IMR-90 (cell line): Measurements from ENCODE around the gene SLC38A1. TPM values are rescaled to one million over a fixed set of nuclear protein-coding genes. Genes with fewer than 3 reads are reported as not detected.

Source experiments
- ATAC-seq: fragments of 200-7000 bp; cut with Tn5 transposase; 2 replicates; pipeline ENCODE4 v1.9.1; 2020; ENCODE audit warnings: low read depth, mild to moderate bottlenecking, moderate library complexity
- BruUV-seq: library from RNA; stranded (reverse); fragments of 400-500 nt; replicated peaks from 2 replicates; lab custom pipeline; 2021; lab: Mats Ljungman, UMichigan
- CTCF ChIA-PET: fragments of 300-600 bp; formaldehyde crosslinking; extraction: SDS; loops from one replicate; lab custom pipeline; 2021; ENCODE audit warnings: antibody characterized with exemption; lab: Yijun Ruan, JAX
- POLR2A ChIA-PET: fragments of 300-600 bp; sonication (Branson Sonifier 250); formaldehyde crosslinking; loops from one replicate; lab custom pipeline; 2022; ENCODE audit warnings: antibody characterized with exemption; ENCODE audit not compliant: unreplicated experiment; lab: Charles Lee
- DNase-seq: peaks from one replicate; pipeline ENCODE4 v3.0.0; 2013
- H2AFZ ChIP-seq: replicated peaks from 2 replicates; pipeline ENCODE3; 2013; ENCODE audit warnings: low read length, mild to moderate bottlenecking; ENCODE audit not compliant: poor library complexity
- H2AK5ac ChIP-seq: 2 replicates; pipeline ENCODE4 v1.6.1; 2013; ENCODE audit warnings: low read depth, low read length, inconsistent platforms
- H2AK9ac ChIP-seq: replicated peaks from 2 replicates; pipeline ENCODE3; 2013; ENCODE audit warnings: mild to moderate bottlenecking, low read depth, low read length, moderate library complexity; ENCODE audit not compliant: poor library complexity
- H2BK120ac ChIP-seq: 2 replicates; pipeline ENCODE4 v1.6.1; 2013; ENCODE audit warnings: low read depth, low read length, inconsistent platforms
- H2BK15ac ChIP-seq: 3 replicates; pipeline ENCODE4 v1.6.1; 2013; ENCODE audit warnings: low read depth, low read length, inconsistent platforms
- H2BK20ac ChIP-seq: 2 replicates; pipeline ENCODE4 v1.6.1; 2013; ENCODE audit warnings: low read depth, mild to moderate bottlenecking, inconsistent platforms, low read length, moderate library complexity
- H2BK5ac ChIP-seq: 2 replicates; pipeline ENCODE4 v1.6.1; 2013; ENCODE audit warnings: mild to moderate bottlenecking, low read depth, low read length, inconsistent platforms; ENCODE audit not compliant: poor library complexity, severe bottlenecking
- H3K14ac ChIP-seq: replicated peaks from 2 replicates; pipeline ENCODE4 v1.6.1; 2013; ENCODE audit warnings: low read depth, low read length, inconsistent platforms
- H3K18ac ChIP-seq: 2 replicates; pipeline ENCODE4 v1.6.1; 2013; ENCODE audit warnings: low read depth, low read length, control low read depth
- H3K23ac ChIP-seq: 2 replicates; pipeline ENCODE4 v1.6.1; 2013; ENCODE audit warnings: low read depth, low read length, inconsistent platforms
- H3K27ac ChIP-seq: 2 replicates; pipeline ENCODE4 v1.5.1; 2013; ENCODE audit warnings: mild to moderate bottlenecking, control low read depth, low read length; ENCODE audit not compliant: insufficient read depth
- H3K27me3 ChIP-seq: 2 replicates; pipeline ENCODE4 v1.6.1; 2013; ENCODE audit warnings: low read length; ENCODE audit not compliant: control insufficient read depth, insufficient read depth
- H3K36me3 ChIP-seq: 2 replicates; pipeline ENCODE4 v1.6.1; 2013; ENCODE audit warnings: low read length, mixed read lengths; ENCODE audit not compliant: control insufficient read depth, insufficient read depth
- H3K4ac ChIP-seq: 2 replicates; pipeline ENCODE4 v1.6.1; 2013; ENCODE audit warnings: low read depth, low read length, inconsistent platforms
- H3K4me1 ChIP-seq: 2 replicates; pipeline ENCODE4 v1.6.1; 2013; ENCODE audit warnings: low read length, mixed read lengths; ENCODE audit not compliant: control insufficient read depth, insufficient read depth
- H3K4me2 ChIP-seq: 2 replicates; pipeline ENCODE4 v1.6.1; 2013; ENCODE audit warnings: low read depth, mild to moderate bottlenecking, control low read depth, low read length, moderate library complexity
- H3K4me3 ChIP-seq: 2 replicates; pipeline ENCODE4 v1.5.1; 2013; ENCODE audit warnings: low read depth, mild to moderate bottlenecking, control low read depth, low read length, moderate library complexity; ENCODE audit not compliant: insufficient read depth
- H3K56ac ChIP-seq: 2 replicates; pipeline ENCODE4 v1.6.1; 2013; ENCODE audit warnings: low read length, inconsistent platforms; ENCODE audit not compliant: insufficient read depth; ENCODE audit errors: extremely low read depth
- H3K79me1 ChIP-seq, 2 experiments: 2 replicates each; pipeline ENCODE4 v1.6.1; 2013; ENCODE audit warnings: low read length in 2 of 2, inconsistent platforms in 1 of 2, low read depth in 1 of 2
- H3K9ac ChIP-seq: 2 replicates; pipeline ENCODE4 v1.6.1; 2013; ENCODE audit warnings: low read depth, low read length, control low read depth
- H3K9me1 ChIP-seq: 2 replicates; pipeline ENCODE4 v1.6.1; 2013; ENCODE audit warnings: low read length, inconsistent platforms; ENCODE audit not compliant: insufficient read depth
- H3K9me3 ChIP-seq: 2 replicates; pipeline ENCODE4 v1.6.1; 2013; ENCODE audit warnings: low read length; ENCODE audit not compliant: control insufficient read depth, insufficient read depth
- H4K20me1 ChIP-seq: 2 replicates; pipeline ENCODE4 v1.6.1; 2013; ENCODE audit warnings: low read length, inconsistent platforms; ENCODE audit not compliant: insufficient read depth
- H4K5ac ChIP-seq: 2 replicates; pipeline ENCODE4 v1.6.1; 2013; ENCODE audit warnings: mild to moderate bottlenecking, low read depth, low read length, control low read depth
- H4K8ac ChIP-seq, 2 experiments: 2 replicates each; pipeline ENCODE4 v1.6.1; 2013; ENCODE audit warnings: low read depth in 2 of 2, low read length in 2 of 2, control low read depth in 1 of 2, inconsistent platforms in 1 of 2
- H4K91ac ChIP-seq: 2 replicates; pipeline ENCODE4 v1.6.1; 2013; ENCODE audit warnings: low read depth, low read length, inconsistent platforms; ENCODE audit not compliant: insufficient read depth
- CEBPB ChIP-seq: IDR thresholded peaks from 2 replicates; pipeline ENCODE4 v1.6.1; 2012; ENCODE audit warnings: low read depth, low read length, improper control_type of control experiment
- CHD1 ChIP-seq: IDR thresholded peaks from 2 replicates; pipeline ENCODE4 v1.6.1; 2012; ENCODE audit warnings: low read depth, low read length, improper control_type of control experiment
- FOS ChIP-seq: fragments of 150-350 bp; IDR thresholded peaks from 2 replicates; pipeline ENCODE4 v1.6.1; 2016; ENCODE audit warnings: low read depth, low read length
- MAFK ChIP-seq: IDR thresholded peaks from 2 replicates; pipeline ENCODE4 v1.6.1; 2012; ENCODE audit warnings: low read depth, low read length, improper control_type of control experiment
- RFX5 ChIP-seq: IDR thresholded peaks from 2 replicates; pipeline ENCODE4 v1.8.0; 2012; ENCODE audit warnings: low read depth, mild to moderate bottlenecking, low read length, moderate library complexity
- SMC3 ChIP-seq: fragments of 150-350 bp; IDR thresholded peaks from 2 replicates; pipeline ENCODE4 v1.6.1; 2016; ENCODE audit warnings: low read depth, mild to moderate bottlenecking, antibody characterized with exemption, low read length, moderate library complexity
- WGBS, 2 experiments: methylation state at CpG; one replicate each; pipeline versions ENCODE4 v1.1.5 to v1.1.7; 2013; ENCODE audit warnings: missing lambda C conversion rate in 2 of 2; ENCODE audit not compliant: insufficient read length in 1 of 2; ENCODE audit errors: extremely low coverage in 2 of 2; 5-methylcytosine and 5-hydroxymethylcytosine counted together
- dilution Hi-C: fragments of 300-500 bp; cut with HindIII; formaldehyde crosslinking; loops from one replicate; pipeline ENCODE4 v1.14.3; 2018; ENCODE audit warnings: low sequenced_read_pairs; ENCODE audit not compliant: unreplicated experiment
- in situ Hi-C: fragments of 300-500 bp; cut with MboI; formaldehyde crosslinking; loops from 3 replicates; pipeline ENCODE4 v1.14.3; 2019; ENCODE audit warnings: low sequenced_read_pairs, inconsistent platforms, mixed read lengths
- intact Hi-C: fragments of 100-400 bp; cut with micrococcal nuclease; formaldehyde crosslinking; loops from 2 replicates; pipeline ENCODE4 v1.10.0; 2022
- polyA plus RNA-seq, 3 experiments: library from polyadenylated mRNA; depleted of rRNA; stranded (reverse); fragments of >200 nt; gene quantifications; 2 replicates each; pipeline ENCODE4 v1.2.3, GENCODE V29; 2012; ENCODE audit warnings: low replicate concordance in 1 of 3
- total RNA-seq: library from RNA; depleted of rRNA; stranded (reverse); fragments of >200 nt; gene quantifications from 2 replicates; pipeline ENCODE4 v1.2.3, GENCODE V29; 2012
- TF ChIP-seq, protein P1 (sequence below): fragments of 150-350 bp; IDR thresholded peaks from 2 replicates; pipeline ENCODE4 v1.6.1; 2017; ENCODE audit warnings: mild to moderate bottlenecking, antibody characterized with exemption, low read length, low read depth
- TF ChIP-seq, protein P2 (sequence below): fragments of 150-350 bp; IDR thresholded peaks from 2 replicates; pipeline ENCODE4 v1.6.1; 2016; ENCODE audit warnings: low read depth, mild to moderate bottlenecking, low read length, moderate library complexity, borderline replicate concordance

The SLC38A1 gene
- total and polyA plus RNA-seq, 2 of the 4 experiments (the other 2 are of a cell fraction) = 22.8 to 61.5 TPM

DNA sequence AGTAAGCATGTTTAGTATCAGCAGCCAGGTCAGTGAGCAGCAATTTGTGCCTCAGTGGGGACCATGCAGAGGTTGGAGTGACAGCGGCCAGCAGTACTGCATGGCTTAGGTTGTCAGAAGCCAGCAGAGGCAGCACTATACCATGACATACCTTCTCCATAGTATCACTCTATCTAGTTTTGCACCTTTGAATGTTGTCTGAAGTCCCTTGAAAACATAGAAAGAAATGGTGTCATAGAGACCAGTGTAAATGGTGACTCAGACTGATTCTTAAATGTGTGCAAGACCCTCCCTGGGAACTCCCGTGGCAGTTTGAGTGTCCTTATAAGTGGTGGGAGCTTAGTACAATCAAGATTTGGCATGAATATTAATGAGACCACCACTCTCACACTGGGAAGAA, 124.4 kb downstream of the SLC38A1 start:
- Histone ChIP-seq H3K4me3 (no peak overlapping the region), H3K36me3 (no peaks in the 10 kb centered on the region), H2AFZ (no peak overlapping the region), H3K79me1 (no peaks in the 10 kb centered on the region), H3K27ac (no peak overlapping the region), H3K56ac (no peak overlapping the region), H2AK9ac (no peak overlapping the region), H4K20me1 (no peaks in the 10 kb centered on the region), H2BK15ac (no peak overlapping the region), H3K9me1 (no peaks in the 10 kb centered on the region), H3K9ac (no peak overlapping the region), H3K27me3 (peaks cover 7% of the 10 kb centered on the region; the same call in 1 of the 2 replicates), H2AK5ac (no peak overlapping the region), H2BK5ac (no peak overlapping the region), H2BK20ac (no peak overlapping the region), H2BK120ac (no peak overlapping the region), H3K4ac (no peak overlapping the region), H4K91ac (no peak overlapping the region), H3K4me1 (no peaks in the 10 kb centered on the region), H3K9me3 (no peaks in the 10 kb centered on the region), H3K14ac (no peak overlapping the region), H4K8ac (no peak overlapping the region), H3K23ac (no peak overlapping the region), H3K4me2 (no peak overlapping the region), H3K18ac (no peak overlapping the region), H4K5ac (no peak overlapping the region)
- in situ Hi-C loops (no loop called here), intact Hi-C loops (no loop called here), dilution Hi-C loops (no loop called here)
- no TSS peak for BruUV-seq
- TF ChIP-seq MAFK (no peak), CHD1 (no peak), RFX5 (no peak), FOS (no peak), SMC3 (no peak), CEBPB (no peak)
- TF ChIP-seq, protein P1, sequence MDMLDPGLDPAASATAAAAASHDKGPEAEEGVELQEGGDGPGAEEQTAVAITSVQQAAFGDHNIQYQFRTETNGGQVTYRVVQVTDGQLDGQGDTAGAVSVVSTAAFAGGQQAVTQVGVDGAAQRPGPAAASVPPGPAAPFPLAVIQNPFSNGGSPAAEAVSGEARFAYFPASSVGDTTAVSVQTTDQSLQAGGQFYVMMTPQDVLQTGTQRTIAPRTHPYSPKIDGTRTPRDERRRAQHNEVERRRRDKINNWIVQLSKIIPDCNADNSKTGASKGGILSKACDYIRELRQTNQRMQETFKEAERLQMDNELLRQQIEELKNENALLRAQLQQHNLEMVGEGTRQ = no peak
- TF ChIP-seq, protein P2, sequence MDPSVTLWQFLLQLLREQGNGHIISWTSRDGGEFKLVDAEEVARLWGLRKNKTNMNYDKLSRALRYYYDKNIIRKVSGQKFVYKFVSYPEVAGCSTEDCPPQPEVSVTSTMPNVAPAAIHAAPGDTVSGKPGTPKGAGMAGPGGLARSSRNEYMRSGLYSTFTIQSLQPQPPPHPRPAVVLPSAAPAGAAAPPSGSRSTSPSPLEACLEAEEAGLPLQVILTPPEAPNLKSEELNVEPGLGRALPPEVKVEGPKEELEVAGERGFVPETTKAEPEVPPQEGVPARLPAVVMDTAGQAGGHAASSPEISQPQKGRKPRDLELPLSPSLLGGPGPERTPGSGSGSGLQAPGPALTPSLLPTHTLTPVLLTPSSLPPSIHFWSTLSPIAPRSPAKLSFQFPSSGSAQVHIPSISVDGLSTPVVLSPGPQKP = no peak
- no peak for ATAC-seq
- DNase-seq = no peak
- POLR2A ChIA-PET = no interaction called here
- CTCF ChIA-PET = no interaction called here
- no CpG with 5 or more reads among the region's 2 CpGs for WGBS, 2 experiments
